HepG2 (cell line): ENCODE results near the gene HS6ST1. TPM values are rescaled to one million over a fixed set of nuclear protein-coding genes. Genes with fewer than 3 reads are reported as not detected.

Source experiments
- ATAC-seq: fragments of 200-7000 bp; cut with Tn5 transposase; 3 replicates; pipeline ENCODE4 v1.9.1; 2020; ENCODE audit warnings: mild to moderate bottlenecking, moderate library complexity
- BruUV-seq: library from RNA; stranded (reverse); fragments of 400-500 nt; replicated peaks from 2 replicates; lab custom pipeline; 2021; lab: Mats Ljungman, UMichigan
- CTCF ChIA-PET: fragments of 300-600 bp; formaldehyde crosslinking; extraction: SDS; loops from one replicate; lab custom pipeline; 2021; ENCODE audit warnings: low total read pairs, inconsistent platforms, low intra/inter-chr PET ratio; lab: Yijun Ruan, JAX
- POLR2A ChIA-PET: fragments of 350-600 bp; sonication (Branson Sonifier 250); formaldehyde crosslinking; loops from one replicate; lab custom pipeline; 2020; ENCODE audit warnings: antibody characterized with exemption, inconsistent platforms; lab: Yijun Ruan, JAX
- DNase-seq: peaks from one replicate; pipeline ENCODE4 v3.0.0-alpha.2; 2015; ENCODE audit warnings: low spot score
- FAIRE-seq: peaks from 3 replicates; lab custom pipeline; 2011; peaks lifted over from hg19 to GRCh38; lab: Jason Lieb, UNC
- H2AFZ ChIP-seq: one replicate; pipeline ENCODE4 v1.6.1; 2011; ENCODE audit warnings: low read length, inconsistent platforms
- H3K27ac ChIP-seq: fragments of 300-600 bp; 3 replicates; pipeline ENCODE4 v1.8.0; 2011; ENCODE audit warnings: mixed run types, mild to moderate bottlenecking, mixed read lengths, low read length, inconsistent platforms; ENCODE audit not compliant: insufficient read depth; ENCODE audit errors: extremely low read length
- H3K27me3 ChIP-seq, 2 experiments: fragments of 200-600 bp in 1 of 2; 2 replicates in 1 of 2; 3 replicates in 1 of 2; pipeline versions ENCODE4 v1.6.0 to v1.8.0; 2011; ENCODE audit warnings: low read length in 2 of 2, mild to moderate bottlenecking in 2 of 2, moderate library complexity in 2 of 2, inconsistent platforms in 1 of 2; ENCODE audit not compliant: insufficient read depth in 2 of 2, control insufficient read depth in 1 of 2
- H3K36me3 ChIP-seq, 2 experiments: fragments of 200-600 bp in 1 of 2; replicated peaks in 1 of 2; 2 replicates in 1 of 2; 3 replicates in 1 of 2; pipeline versions ENCODE4 v1.5.1 to v1.8.0; 2011; ENCODE audit warnings: low read length in 2 of 2, inconsistent platforms in 1 of 2; ENCODE audit not compliant: insufficient read depth in 2 of 2, control insufficient read depth in 1 of 2
- H3K4me1 ChIP-seq: 2 replicates; pipeline ENCODE4 v1.5.1; 2012; ENCODE audit warnings: low read length, inconsistent platforms; ENCODE audit not compliant: insufficient read depth
- H3K4me2 ChIP-seq: 2 replicates; pipeline ENCODE4 v1.6.0; 2011; ENCODE audit warnings: low read depth, low read length, inconsistent platforms
- H3K4me3 ChIP-seq, 3 experiments: fragments of 200-600 bp in 1 of 3; sonication (generic), shearing (Covaris generic) in 1 of 3; replicated peaks in 1 of 3; 2 replicates each; pipeline ENCODE4 v1.5.1; 2011 to 2016; ENCODE audit warnings: low read length in 3 of 3, inconsistent platforms in 2 of 3, low read depth in 2 of 3, mild to moderate bottlenecking in 2 of 3, control low read depth in 1 of 3, mixed read lengths in 1 of 3; ENCODE audit not compliant: insufficient read depth in 1 of 3
- H3K79me2 ChIP-seq: one replicate; pipeline ENCODE4 v1.6.1; 2011; ENCODE audit warnings: low read length, inconsistent platforms; ENCODE audit not compliant: insufficient read depth
- H3K9ac ChIP-seq: 2 replicates; pipeline ENCODE4 v1.6.0; 2011; ENCODE audit warnings: mild to moderate bottlenecking, low read depth, low read length, inconsistent platforms; ENCODE audit not compliant: insufficient read depth
- H3K9me3 ChIP-seq: 2 replicates; pipeline ENCODE4 v1.5.1; 2012; ENCODE audit warnings: mild to moderate bottlenecking, low read length
- H4K20me1 ChIP-seq: 2 replicates; pipeline ENCODE4 v1.6.0; 2011; ENCODE audit warnings: inconsistent platforms, mild to moderate bottlenecking, low read length, moderate library complexity; ENCODE audit not compliant: insufficient read depth
- NR3C1 ChIP-seq: sonication (generic); formaldehyde crosslinking; IDR thresholded peaks from 2 replicates; pipeline ENCODE4 v1.4.0; 2020; ENCODE audit warnings: missing genetic modification reagents
- POLR2AphosphoS5 ChIP-seq: IDR thresholded peaks from 2 replicates; pipeline ENCODE4 v1.6.1; 2012; ENCODE audit warnings: low read depth, low read length
- ZNF768 ChIP-seq: sonication (generic); formaldehyde crosslinking; IDR thresholded peaks from 2 replicates; pipeline ENCODE4 v1.4.0; 2020; ENCODE audit warnings: missing genetic modification reagents
- WGBS: methylation state at CpG from one replicate; pipeline ENCODE4 v1.1.6; 2017; ENCODE audit warnings: low lambda C conversion rate; 5-methylcytosine and 5-hydroxymethylcytosine counted together
- in situ Hi-C: cut with HindIII; loops from 2 replicates; pipeline ENCODE4 v1.10.0; 2017; ENCODE audit warnings: low pct_unique_long_range_greater_than_20kb; ENCODE audit not compliant: extremely low pct_ligation_motif_present
- intact Hi-C: fragments of 100-400 bp; cut with micrococcal nuclease; formaldehyde crosslinking; loops from one replicate; pipeline ENCODE4 v1.10.0; 2022; ENCODE audit not compliant: unreplicated experiment
- polyA plus RNA-seq, 8 experiments: library from polyadenylated mRNA; depleted of rRNA in 3 of 8; stranded (reverse) in 7 of 8; unstranded in 1 of 8; fragments of >200 nt; fragmentation: Illumina TruSeq in 4 of 8; extraction: Trizol in 4 of 8; gene quantifications; 2 replicates each; pipeline versions ENCODE4 v1.2.1 to v1.2.3, GENCODE V29; 2011 to 2016; ENCODE audit warnings: low read depth in 4 of 8, missing spikeins in 1 of 8, mixed read lengths in 1 of 8; ENCODE audit not compliant: insufficient read depth in 1 of 8
- total RNA-seq, 5 experiments: library from RNA; depleted of rRNA; stranded (reverse); fragments of >200 nt; fragmentation: Illumina TruSeq; extraction: Trizol; gene quantifications; 2 replicates each; pipeline ENCODE4 v1.2.3, GENCODE V29; 2016; ENCODE audit warnings: low read depth in 1 of 5
- TF ChIP-seq, protein P1 (sequence below): sonication (generic); formaldehyde crosslinking; conservative IDR thresholded peaks from 2 replicates; pipeline ENCODE4 v1.4.0; 2020; ENCODE audit warnings: missing genetic modification reagents
- TF ChIP-seq, protein P2 (sequence below): sonication (generic); IDR thresholded peaks from 2 replicates; pipeline ENCODE4 v1.6.1; 2016; ENCODE audit warnings: low read depth, borderline replicate concordance
- TF ChIP-seq, protein P3 (sequence below): sonication (generic); formaldehyde crosslinking; conservative IDR thresholded peaks from 2 replicates; pipeline ENCODE4 v1.8.0; 2022; ENCODE audit warnings: mild to moderate bottlenecking, moderate library complexity, missing genetic modification reagents
- TF ChIP-seq, protein P4 (sequence below): sonication (generic); formaldehyde crosslinking; IDR thresholded peaks from 2 replicates; pipeline ENCODE4 v1.8.0; 2022; ENCODE audit warnings: mild to moderate bottlenecking, missing genetic modification reagents; ENCODE audit not compliant: insufficient replicate concordance
- TF ChIP-seq, protein P5 (sequence below), 2 experiments: sonication (generic) in 1 of 2; formaldehyde crosslinking in 1 of 2; IDR thresholded peaks; 2 replicates each; pipeline versions ENCODE4 v1.4.0 to v1.6.1; 2016 to 2020; ENCODE audit warnings: borderline replicate concordance in 1 of 2, low read depth in 1 of 2, mild to moderate bottlenecking in 1 of 2, missing genetic modification reagents in 1 of 2

Gene HS6ST1
- total and polyA plus RNA-seq, 2 of the 13 experiments (the other 11 are each of a cell fraction or from before 2014, with no cell fraction given), result 34.5 to 84.6 TPM

DNA sequence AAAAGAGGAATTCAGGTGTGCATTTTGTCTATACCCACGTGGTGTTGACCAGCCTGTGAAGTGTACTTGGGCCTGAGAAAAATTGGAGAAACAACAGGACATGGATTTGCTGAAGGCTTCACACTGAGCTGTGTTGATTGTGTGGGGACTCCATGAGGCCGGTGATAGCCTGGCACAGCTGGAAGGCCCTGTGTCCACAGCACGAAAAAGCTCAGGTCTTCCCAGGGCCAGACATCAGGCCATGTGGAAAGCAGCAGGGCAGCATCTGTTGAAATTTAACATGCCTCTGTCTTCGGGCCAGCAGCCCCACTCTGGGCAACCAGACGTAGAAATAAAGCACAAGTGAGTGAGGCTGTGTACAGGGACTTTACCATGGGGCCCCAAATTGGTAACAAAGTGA, 84.1 kb downstream of the HS6ST1 start:
- ATAC-seq, result no peak
- BruUV-seq, result no TSS peak
- H3K36me3 ChIP-seq, result no peaks in the 10 kb centered on the region
- no peaks in the 10 kb centered on the region for H3K79me2 ChIP-seq
- no peak overlapping the region for H2AFZ ChIP-seq
- in situ Hi-C loops, result loop anchor here (10.0 kb wide), 1 partner anchor 60 kb away; no protein-coding TSS in a partner anchor
- no peak overlapping the region for H3K27ac ChIP-seq
- H3K4me2 ChIP-seq, result no peak overlapping the region
- H3K9me3 ChIP-seq, result no peaks in the 10 kb centered on the region
- intact Hi-C loops, result loop anchor here (5.0 kb wide), 3 partner anchors 37 to 142 kb away; partner anchors contain the start of gene UGGT1
- no peak for DNase-seq
- peaks cover 38% of the 10 kb centered on the region for H3K4me1 ChIP-seq
- ChIA-PET POLR2A (interaction anchor here (1.1 to 1.2 kb wide), 2 partner anchors 25 to 39 kb away, joined by 4 to 5 read pairs; no protein-coding TSS in a partner anchor), CTCF (interaction anchor here (2.2 kb wide), 1 partner anchor 64 kb away, joined by 17 read pairs; no protein-coding TSS in a partner anchor)
- FAIRE-seq, result no peak
- H3K9ac ChIP-seq, result no peak overlapping the region
- no peak overlapping the region for H3K4me3 ChIP-seq
- 92% methylated on average over 5 of the region's 5 CpGs for WGBS
- H3K27me3 ChIP-seq, result no peaks in the 10 kb centered on the region
- no peaks in the 10 kb centered on the region for H4K20me1 ChIP-seq
- TF ChIP-seq, protein P1, sequence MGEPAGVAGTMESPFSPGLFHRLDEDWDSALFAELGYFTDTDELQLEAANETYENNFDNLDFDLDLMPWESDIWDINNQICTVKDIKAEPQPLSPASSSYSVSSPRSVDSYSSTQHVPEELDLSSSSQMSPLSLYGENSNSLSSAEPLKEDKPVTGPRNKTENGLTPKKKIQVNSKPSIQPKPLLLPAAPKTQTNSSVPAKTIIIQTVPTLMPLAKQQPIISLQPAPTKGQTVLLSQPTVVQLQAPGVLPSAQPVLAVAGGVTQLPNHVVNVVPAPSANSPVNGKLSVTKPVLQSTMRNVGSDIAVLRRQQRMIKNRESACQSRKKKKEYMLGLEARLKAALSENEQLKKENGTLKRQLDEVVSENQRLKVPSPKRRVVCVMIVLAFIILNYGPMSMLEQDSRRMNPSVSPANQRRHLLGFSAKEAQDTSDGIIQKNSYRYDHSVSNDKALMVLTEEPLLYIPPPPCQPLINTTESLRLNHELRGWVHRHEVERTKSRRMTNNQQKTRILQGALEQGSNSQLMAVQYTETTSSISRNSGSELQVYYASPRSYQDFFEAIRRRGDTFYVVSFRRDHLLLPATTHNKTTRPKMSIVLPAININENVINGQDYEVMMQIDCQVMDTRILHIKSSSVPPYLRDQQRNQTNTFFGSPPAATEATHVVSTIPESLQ (CRISPR knock-in tag), result no peak
- TF ChIP-seq NR3C1 (CRISPR knock-in tag), result no peak
- no peak for TF ChIP-seq POLR2AphosphoS5
- TF ChIP-seq, protein P2, sequence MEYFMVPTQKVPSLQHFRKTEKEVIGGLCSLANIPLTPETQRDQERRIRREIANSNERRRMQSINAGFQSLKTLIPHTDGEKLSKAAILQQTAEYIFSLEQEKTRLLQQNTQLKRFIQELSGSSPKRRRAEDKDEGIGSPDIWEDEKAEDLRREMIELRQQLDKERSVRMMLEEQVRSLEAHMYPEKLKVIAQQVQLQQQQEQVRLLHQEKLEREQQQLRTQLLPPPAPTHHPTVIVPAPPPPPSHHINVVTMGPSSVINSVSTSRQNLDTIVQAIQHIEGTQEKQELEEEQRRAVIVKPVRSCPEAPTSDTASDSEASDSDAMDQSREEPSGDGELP, result no peak
- TF ChIP-seq, protein P3, sequence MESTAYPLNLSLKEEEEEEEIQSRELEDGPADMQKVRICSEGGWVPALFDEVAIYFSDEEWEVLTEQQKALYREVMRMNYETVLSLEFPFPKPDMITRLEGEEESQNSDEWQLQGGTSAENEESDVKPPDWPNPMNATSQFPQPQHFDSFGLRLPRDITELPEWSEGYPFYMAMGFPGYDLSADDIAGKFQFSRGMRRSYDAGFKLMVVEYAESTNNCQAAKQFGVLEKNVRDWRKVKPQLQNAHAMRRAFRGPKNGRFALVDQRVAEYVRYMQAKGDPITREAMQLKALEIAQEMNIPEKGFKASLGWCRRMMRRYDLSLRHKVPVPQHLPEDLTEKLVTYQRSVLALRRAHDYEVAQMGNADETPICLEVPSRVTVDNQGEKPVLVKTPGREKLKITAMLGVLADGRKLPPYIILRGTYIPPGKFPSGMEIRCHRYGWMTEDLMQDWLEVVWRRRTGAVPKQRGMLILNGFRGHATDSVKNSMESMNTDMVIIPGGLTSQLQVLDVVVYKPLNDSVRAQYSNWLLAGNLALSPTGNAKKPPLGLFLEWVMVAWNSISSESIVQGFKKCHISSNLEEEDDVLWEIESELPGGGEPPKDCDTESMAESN, result no peak
- TF ChIP-seq, protein P4, sequence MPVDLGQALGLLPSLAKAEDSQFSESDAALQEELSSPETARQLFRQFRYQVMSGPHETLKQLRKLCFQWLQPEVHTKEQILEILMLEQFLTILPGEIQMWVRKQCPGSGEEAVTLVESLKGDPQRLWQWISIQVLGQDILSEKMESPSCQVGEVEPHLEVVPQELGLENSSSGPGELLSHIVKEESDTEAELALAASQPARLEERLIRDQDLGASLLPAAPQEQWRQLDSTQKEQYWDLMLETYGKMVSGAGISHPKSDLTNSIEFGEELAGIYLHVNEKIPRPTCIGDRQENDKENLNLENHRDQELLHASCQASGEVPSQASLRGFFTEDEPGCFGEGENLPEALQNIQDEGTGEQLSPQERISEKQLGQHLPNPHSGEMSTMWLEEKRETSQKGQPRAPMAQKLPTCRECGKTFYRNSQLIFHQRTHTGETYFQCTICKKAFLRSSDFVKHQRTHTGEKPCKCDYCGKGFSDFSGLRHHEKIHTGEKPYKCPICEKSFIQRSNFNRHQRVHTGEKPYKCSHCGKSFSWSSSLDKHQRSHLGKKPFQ (CRISPR knock-in tag), result no peak
- TF ChIP-seq, protein P5, sequence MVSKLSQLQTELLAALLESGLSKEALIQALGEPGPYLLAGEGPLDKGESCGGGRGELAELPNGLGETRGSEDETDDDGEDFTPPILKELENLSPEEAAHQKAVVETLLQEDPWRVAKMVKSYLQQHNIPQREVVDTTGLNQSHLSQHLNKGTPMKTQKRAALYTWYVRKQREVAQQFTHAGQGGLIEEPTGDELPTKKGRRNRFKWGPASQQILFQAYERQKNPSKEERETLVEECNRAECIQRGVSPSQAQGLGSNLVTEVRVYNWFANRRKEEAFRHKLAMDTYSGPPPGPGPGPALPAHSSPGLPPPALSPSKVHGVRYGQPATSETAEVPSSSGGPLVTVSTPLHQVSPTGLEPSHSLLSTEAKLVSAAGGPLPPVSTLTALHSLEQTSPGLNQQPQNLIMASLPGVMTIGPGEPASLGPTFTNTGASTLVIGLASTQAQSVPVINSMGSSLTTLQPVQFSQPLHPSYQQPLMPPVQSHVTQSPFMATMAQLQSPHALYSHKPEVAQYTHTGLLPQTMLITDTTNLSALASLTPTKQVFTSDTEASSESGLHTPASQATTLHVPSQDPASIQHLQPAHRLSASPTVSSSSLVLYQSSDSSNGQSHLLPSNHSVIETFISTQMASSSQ (IDR thresholded peaks at IDR 0.05; ENCODE audit: low read depth), result no peak
- TF ChIP-seq, protein P5 (CRISPR knock-in tag; IDR thresholded peaks at IDR 0.05; ENCODE audit: borderline replicate concordance), result no peak
- no peak for TF ChIP-seq ZNF768 (CRISPR knock-in tag)
